Measurements from ENCODE around the gene ATP6AP2.
A peak's percentile ranks its signal among the peaks of the same experiment; 100 is the strongest.

GRCh38 chrX:40552768-40553167, 28.0 kb upstream of the ATP6AP2 start:
- TF ChIP-seq RAD21 (CRISPR knock-in tag; conservative IDR thresholded peaks at IDR 0.05 in 1 of 2, IDR thresholded peaks at IDR 0.05 in 1 of 2) (peak; percentile 55 to 78), BCL6 (CRISPR knock-in tag; IDR thresholded peaks at IDR 0.05) (no peak), RFX5 (IDR thresholded peaks at IDR 0.05; ENCODE audit: low read depth, low read length) (no peak), CBX8 (IDR thresholded peaks at IDR 0.05; ENCODE audit: borderline replicate concordance, extremely low read depth, low read depth, low read length, poor library complexity, severe bottlenecking) (no peak), ZSCAN32 (CRISPR knock-in tag; IDR thresholded peaks at IDR 0.05) (no peak), CTCF (IDR thresholded peaks at IDR 0.05 in 2 of 3, conservative IDR thresholded peaks at IDR 0.05 in 1 of 3; ENCODE audit: insufficient read depth in 2 of 3, low read depth in 1 of 3, low read length in 3 of 3) (peak; percentile 38 to 60 (median 49); a peak in 5 of 6 replicates), CBX3 (IDR thresholded peaks at IDR 0.05; ENCODE audit: borderline replicate concordance in 1 of 2, low read length in 2 of 2) (no peak), EZH2 (IDR thresholded peaks at IDR 0.05; ENCODE audit: borderline replicate concordance, low read depth, low read length) (no peak), BHLHE40 (IDR thresholded peaks at IDR 0.05; ENCODE audit: low read length) (no peak), NFYB (IDR thresholded peaks at IDR 0.05; ENCODE audit: extremely low read depth, insufficient read length) (no peak), ZBTB33 (CRISPR knock-in tag; IDR thresholded peaks at IDR 0.05) (no peak)
